Type B pancreatic cell (in vitro differentiated cells): ENCODE results near the gene U2AF2. TPM values are rescaled to one million over a fixed set of nuclear protein-coding genes. Genes with fewer than 3 reads are reported as not detected.

Experiments
- DNase-seq: peaks from one replicate; pipeline ENCODE4 v3.0.0; 2021; ENCODE audit warnings: mixed read lengths; ENCODE audit not compliant: unreplicated experiment; ENCODE audit errors: extremely low spot score
- H3K27ac Mint-ChIP-seq: 2 replicates; pipeline ENCODE4 v1.8.0; 2021; ENCODE audit warnings: mild to moderate bottlenecking, mixed read lengths
- H3K27me3 Mint-ChIP-seq: 2 replicates; pipeline ENCODE4 v1.8.0; 2021; ENCODE audit warnings: mixed read lengths
- H3K36me3 Mint-ChIP-seq: 2 replicates; pipeline ENCODE4 v1.8.0; 2021; ENCODE audit warnings: mixed read lengths
- H3K4me1 Mint-ChIP-seq: one replicate; pipeline ENCODE4 v1.8.0; 2021; ENCODE audit warnings: mixed read lengths; ENCODE audit not compliant: unreplicated experiment
- H3K4me3 Mint-ChIP-seq: 2 replicates; pipeline ENCODE4 v1.8.0; 2021; ENCODE audit warnings: mild to moderate bottlenecking, mixed read lengths
- H3K9me3 Mint-ChIP-seq: 2 replicates; pipeline ENCODE4 v1.8.0; 2021; ENCODE audit warnings: mixed read lengths
- total RNA-seq: library from RNA; stranded (reverse); gene quantifications from 2 replicates; pipeline ENCODE4 v1.2.1, GENCODE V29; 2021; ENCODE audit warnings: low replicate concordance
- TF ChIP-seq, protein P1 (sequence below): fragments of 200-600 bp; sonication (generic); conservative IDR thresholded peaks from 2 replicates; pipeline ENCODE4 v1.5.0; 2021; ENCODE audit warnings: antibody characterized with exemption, mild to moderate bottlenecking

U2AF2 gene
- total RNA-seq, 1 donor from 2014 or later: 232 TPM

DNA sequence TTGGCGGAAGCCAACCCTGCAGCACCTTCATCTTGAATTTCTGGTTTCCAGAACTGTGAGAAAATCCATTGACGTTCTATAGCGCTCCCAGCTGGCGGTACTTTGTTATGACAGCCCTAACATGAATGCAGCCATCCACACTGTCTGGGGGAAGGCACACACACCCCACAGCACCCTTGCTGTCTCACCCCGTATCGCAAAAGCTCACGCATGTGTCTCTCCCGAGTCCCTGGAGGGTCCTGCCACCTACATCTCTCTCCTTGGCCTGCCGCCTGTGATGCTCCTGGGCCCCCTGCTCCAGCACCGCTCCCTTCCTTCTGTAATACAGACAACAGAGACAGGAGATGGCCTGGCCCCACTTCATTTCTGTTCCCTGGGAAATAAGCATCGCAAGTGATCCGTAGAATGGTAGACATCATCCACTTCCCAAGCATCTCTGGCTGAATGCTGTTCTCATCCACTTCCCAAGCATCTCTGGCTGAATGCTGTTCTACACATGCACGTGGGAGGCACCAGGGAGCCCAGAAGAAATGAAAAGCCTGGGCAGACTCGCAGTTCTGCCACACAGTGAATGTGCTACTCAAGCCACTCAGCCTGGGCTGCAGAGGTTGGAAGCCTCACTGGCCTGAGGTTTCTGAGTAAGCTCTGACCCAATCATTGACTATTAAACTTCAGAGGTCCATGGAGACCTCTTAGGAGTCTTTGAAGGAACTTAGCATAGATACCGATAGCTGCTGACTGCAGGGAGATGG is 49.8 kb downstream of the U2AF2 start:
- TF ChIP-seq, protein P1, sequence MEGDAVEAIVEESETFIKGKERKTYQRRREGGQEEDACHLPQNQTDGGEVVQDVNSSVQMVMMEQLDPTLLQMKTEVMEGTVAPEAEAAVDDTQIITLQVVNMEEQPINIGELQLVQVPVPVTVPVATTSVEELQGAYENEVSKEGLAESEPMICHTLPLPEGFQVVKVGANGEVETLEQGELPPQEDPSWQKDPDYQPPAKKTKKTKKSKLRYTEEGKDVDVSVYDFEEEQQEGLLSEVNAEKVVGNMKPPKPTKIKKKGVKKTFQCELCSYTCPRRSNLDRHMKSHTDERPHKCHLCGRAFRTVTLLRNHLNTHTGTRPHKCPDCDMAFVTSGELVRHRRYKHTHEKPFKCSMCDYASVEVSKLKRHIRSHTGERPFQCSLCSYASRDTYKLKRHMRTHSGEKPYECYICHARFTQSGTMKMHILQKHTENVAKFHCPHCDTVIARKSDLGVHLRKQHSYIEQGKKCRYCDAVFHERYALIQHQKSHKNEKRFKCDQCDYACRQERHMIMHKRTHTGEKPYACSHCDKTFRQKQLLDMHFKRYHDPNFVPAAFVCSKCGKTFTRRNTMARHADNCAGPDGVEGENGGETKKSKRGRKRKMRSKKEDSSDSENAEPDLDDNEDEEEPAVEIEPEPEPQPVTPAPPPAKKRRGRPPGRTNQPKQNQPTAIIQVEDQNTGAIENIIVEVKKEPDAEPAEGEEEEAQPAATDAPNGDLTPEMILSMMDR: no peak
- Mint-ChIP-seq H3K27me3 (no peaks in the 10 kb centered on the region), H3K4me1 (no peaks in the 10 kb centered on the region), H3K36me3 (peaks cover 29% of the 10 kb centered on the region), H3K4me3 (no peak overlapping the region), H3K9me3 (no peaks in the 10 kb centered on the region), H3K27ac (no peak overlapping the region)
- no peak for DNase-seq

DNA sequence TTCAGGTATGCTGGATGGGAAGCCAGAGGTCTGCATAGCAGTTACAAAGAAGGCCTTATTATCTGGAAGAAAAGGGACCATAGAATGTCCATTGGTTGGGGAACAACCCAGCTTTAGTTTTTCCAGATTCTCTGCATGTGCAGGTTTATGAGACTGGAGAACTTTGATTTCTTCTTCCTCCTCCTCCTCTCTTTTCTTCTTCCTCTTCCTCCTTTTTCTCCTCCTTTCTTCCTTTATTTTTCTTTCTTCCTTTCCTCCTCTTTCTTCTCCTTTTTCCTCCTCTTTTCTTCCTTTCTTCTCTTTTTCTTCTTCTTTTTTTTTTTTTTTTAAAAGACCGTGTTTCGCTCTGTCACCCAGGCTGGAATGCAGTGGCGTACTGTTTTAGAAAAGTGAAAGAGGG is 51.1 kb downstream of the U2AF2 start:
- TF ChIP-seq, protein P1: no peak
- no peaks in the 10 kb centered on the region for H3K9me3 Mint-ChIP-seq
- H3K4me1 Mint-ChIP-seq: no peaks in the 10 kb centered on the region
- peaks cover 24% of the 10 kb centered on the region for H3K36me3 Mint-ChIP-seq
- no peak for DNase-seq
- H3K27me3 Mint-ChIP-seq: no peaks in the 10 kb centered on the region
- no peak overlapping the region for H3K27ac Mint-ChIP-seq
- H3K4me3 Mint-ChIP-seq: no peak overlapping the region

- Mint-ChIP-seq H3K4me3 (no peak overlapping the region), H3K4me1 (no peaks in the 10 kb centered on the region), H3K36me3 (no peaks in the 10 kb centered on the region), H3K27me3 (no peaks in the 10 kb centered on the region), H3K9me3 (peaks cover 4% of the 10 kb centered on the region), H3K27ac (no peak overlapping the region)
- no peak for DNase-seq
- TF ChIP-seq, protein P1: no peak
Measured at GRCh38 chr19:55711719-55712118, 56.9 kb downstream of the U2AF2 start.

DNA sequence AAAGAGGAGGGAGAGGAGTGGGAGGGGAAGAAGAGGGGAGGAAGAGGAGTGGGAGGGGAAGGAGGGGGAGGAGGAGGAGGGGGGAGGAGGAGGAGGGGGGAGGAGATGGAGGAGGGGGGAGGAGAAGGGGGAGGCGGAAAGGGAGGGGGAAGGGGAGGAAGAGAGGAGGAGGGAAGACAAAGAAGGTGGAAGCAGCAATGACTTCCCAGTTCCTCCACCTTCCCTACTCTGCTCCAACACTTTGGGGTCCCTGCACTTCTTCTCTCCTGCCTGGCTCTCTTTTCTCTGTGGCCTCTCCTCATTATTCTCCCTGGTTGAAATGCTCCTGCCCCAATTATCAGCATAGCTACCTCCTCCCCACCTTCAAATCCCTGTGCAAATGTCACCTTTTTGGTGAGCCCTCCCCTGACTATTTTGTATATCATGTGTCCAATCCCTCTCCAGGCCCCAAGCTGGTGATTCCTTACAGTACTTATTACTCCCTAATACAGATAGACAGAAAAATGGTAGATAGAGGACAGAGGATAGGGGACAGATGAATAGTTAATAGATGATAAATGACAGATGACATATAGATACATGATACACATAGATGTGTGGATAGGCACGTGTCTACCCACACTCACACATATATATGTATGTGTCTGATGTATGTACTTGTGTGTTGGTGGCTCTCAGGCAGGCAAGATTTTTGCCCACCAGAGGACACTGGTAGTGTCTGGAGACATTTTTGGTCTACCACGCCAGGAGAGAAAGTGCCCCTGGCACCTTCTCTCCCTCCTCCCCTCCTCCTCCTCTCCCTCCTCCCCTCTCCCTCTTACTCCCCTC is 58.2 kb downstream of the U2AF2 start:
- H3K4me1 Mint-ChIP-seq: no peaks in the 10 kb centered on the region
- TF ChIP-seq, protein P1: no peak
- no peak overlapping the region for H3K4me3 Mint-ChIP-seq
- no peaks in the 10 kb centered on the region for H3K36me3 Mint-ChIP-seq
- no peak for DNase-seq
- no peaks in the 10 kb centered on the region for H3K27me3 Mint-ChIP-seq
- no peak overlapping the region for H3K27ac Mint-ChIP-seq
- peaks cover 4% of the 10 kb centered on the region for H3K9me3 Mint-ChIP-seq

DNA sequence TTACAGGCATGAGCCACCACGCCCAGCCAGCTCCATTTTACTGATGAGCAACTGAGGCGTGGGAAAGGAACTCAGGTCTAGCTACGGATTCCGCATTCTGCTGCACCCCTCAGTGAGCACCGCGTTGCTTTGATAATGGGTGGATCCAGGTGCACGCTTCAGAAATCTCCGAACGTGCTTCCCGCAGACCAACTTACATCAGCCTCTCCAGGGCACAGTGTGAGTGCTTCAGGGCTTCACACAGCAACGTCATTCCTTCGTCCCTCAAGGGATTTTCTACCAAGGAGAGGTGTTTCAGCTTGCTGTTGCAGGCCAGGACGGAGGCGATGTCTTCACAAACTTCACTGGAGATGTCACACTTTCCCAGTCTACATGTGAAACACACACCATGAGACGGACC is 61.7 kb downstream of the U2AF2 start:
- H3K36me3 Mint-ChIP-seq: no peaks in the 10 kb centered on the region
- no peaks in the 10 kb centered on the region for H3K4me1 Mint-ChIP-seq
- TF ChIP-seq, protein P1: no peak
- H3K4me3 Mint-ChIP-seq: no peak overlapping the region
- no peaks in the 10 kb centered on the region for H3K27me3 Mint-ChIP-seq
- H3K9me3 Mint-ChIP-seq: peaks cover 9% of the 10 kb centered on the region
- no peak overlapping the region for H3K27ac Mint-ChIP-seq
- DNase-seq: no peak
